ENCODE data around the gene KLHL3. TPM values are rescaled to one million over a fixed set of nuclear protein-coding genes. Genes with fewer than 3 reads are reported as not detected.

Gene KLHL3
- total RNA-seq, 1 donor from 2014 or later: 7.5 TPM

DNA sequence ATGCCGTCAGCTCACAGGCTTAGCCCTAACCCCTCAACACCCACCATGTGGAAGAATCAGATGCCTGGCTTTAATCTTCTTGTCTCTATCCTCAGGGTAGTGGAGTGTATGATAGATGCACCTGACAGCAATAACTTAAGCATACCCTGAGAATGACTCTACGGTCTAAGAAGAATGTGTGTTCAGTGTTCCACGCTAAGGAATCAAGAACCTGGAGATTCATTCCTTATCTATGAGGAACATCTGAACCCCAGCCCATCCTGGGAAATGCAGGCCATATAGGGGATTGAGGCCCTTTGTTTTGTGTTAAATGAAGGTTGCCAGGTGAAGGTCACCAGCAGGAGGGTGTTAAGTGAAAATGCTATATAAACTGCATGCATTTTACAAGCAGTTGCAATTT is 63.0 kb downstream of the KLHL3 start:
- intact Hi-C loops (cut with DNase I): no loop called here
- Histone ChIP-seq H3K4me3 (no peak overlapping the region), H3K9me3 (no peaks in the 10 kb centered on the region), H3K27ac (no peak overlapping the region), H3K36me3 (peaks cover 0 to 5% of the 10 kb centered on the region in 2 donors), H3K27me3 (no peaks in the 10 kb centered on the region), H3K4me1 (peaks cover 0 to under 1% of the 10 kb centered on the region in 2 donors)
- no peak for TF ChIP-seq CTCF (IDR thresholded peaks at IDR 0.05)
- no peak for DNase-seq (ENCODE audit: low spot score in 2 of 2)

- Histone ChIP-seq H3K9me3 (no peaks in the 10 kb centered on the region), H3K27me3 (no peaks in the 10 kb centered on the region), H3K4me1 (peaks cover under 1 to 8% of the 10 kb centered on the region in 2 donors), H3K27ac (no peak overlapping the region), H3K36me3 (peaks cover 0 to 3% of the 10 kb centered on the region in 2 donors), H3K4me3 (no peak overlapping the region)
- TF ChIP-seq CTCF (IDR thresholded peaks at IDR 0.05): no peak
- intact Hi-C loops (cut with DNase I): no loop called here
- no peak for DNase-seq (ENCODE audit: low spot score in 2 of 2)
These were observed 63.9 kb downstream of the KLHL3 start for GRCh38 chr5:137672001-137672400.

GRCh38 chr5:137669811-137670210 is 66.1 kb downstream of the KLHL3 start:
- no peak for TF ChIP-seq CTCF (IDR thresholded peaks at IDR 0.05)

GRCh38 chr5:137668637-137669036 is 67.3 kb downstream of the KLHL3 start:
- intact Hi-C loops (cut with DNase I): no loop called here
- H3K4me1 ChIP-seq: peaks cover 4 to 21% of the 10 kb centered on the region in 2 donors
- DNase-seq (ENCODE audit: low spot score in 2 of 2): no peak
- no peak overlapping the region for H3K4me3 ChIP-seq
- H3K36me3 ChIP-seq: peaks cover 0 to 3% of the 10 kb centered on the region in 2 donors
- H3K9me3 ChIP-seq: no peaks in the 10 kb centered on the region
- TF ChIP-seq CTCF (IDR thresholded peaks at IDR 0.05): no peak
- H3K27me3 ChIP-seq: no peaks in the 10 kb centered on the region
- H3K27ac ChIP-seq: peak overlapping the region in 1 of 2 donors; percentile 79

More at GRCh38 chr5:137669811-137670210, 66.1 kb downstream of the KLHL3 start:
- Histone ChIP-seq H3K36me3 (peaks cover 0 to 3% of the 10 kb centered on the region in 2 donors), H3K9me3 (no peaks in the 10 kb centered on the region), H3K4me1 (peaks cover 4 to 21% of the 10 kb centered on the region in 2 donors), H3K27me3 (no peaks in the 10 kb centered on the region), H3K4me3 (no peak overlapping the region), H3K27ac (no peak overlapping the region)
- intact Hi-C loops (cut with DNase I): no loop called here
- no peak for DNase-seq (ENCODE audit: low spot score in 2 of 2)

DNA sequence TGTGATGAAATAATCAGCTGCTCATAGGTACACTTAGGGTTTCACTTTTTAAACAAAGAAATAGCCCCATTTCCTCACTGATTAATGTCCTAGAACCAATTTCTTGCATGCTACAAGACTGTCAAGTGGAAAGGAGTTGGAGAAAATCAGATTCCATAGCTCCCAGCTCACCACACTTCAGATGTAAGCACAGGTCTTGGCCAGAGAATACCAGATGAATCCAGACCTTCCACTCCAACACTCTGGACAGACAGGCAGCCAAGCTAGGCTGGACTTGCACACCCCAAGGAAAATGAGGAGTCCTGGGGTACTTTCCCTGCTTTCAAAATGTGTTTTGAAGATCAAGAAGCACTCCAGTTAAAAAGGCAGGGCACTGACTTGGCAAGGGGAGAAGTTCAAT is 68.5 kb downstream of the KLHL3 start:
- peak overlapping the region; percentile 79 to 88 for H3K27ac ChIP-seq
- intact Hi-C loops (cut with DNase I): no loop called here
- no peaks in the 10 kb centered on the region for H3K9me3 ChIP-seq
- peaks cover 0 to 3% of the 10 kb centered on the region in 2 donors for H3K36me3 ChIP-seq
- H3K4me3 ChIP-seq: no peak overlapping the region
- no peaks in the 10 kb centered on the region for H3K27me3 ChIP-seq
- no peak for TF ChIP-seq CTCF (IDR thresholded peaks at IDR 0.05)
- H3K4me1 ChIP-seq: peaks cover 4 to 21% of the 10 kb centered on the region in 2 donors
- DNase-seq (ENCODE audit: low spot score in 2 of 2): no peak

DNA sequence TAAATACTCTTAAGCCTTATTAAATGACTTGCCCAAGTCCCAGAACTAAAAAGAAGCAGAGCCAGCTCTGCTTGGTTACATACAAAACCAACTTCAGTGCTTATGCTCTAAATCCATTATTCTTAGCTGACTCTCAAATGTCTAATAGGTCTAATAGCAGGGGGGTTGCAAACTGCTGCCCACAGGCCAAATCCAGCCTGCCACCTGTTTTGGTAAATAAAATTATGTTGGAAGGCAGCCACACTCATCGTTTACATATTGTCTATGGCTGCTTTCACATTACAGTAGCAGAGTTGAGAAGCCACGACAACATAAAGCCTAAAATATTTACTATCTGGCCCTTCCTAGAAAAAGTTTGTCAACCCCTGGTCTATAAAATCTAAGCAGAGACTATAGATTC is 69.0 kb downstream of the KLHL3 start:
- H3K4me1 ChIP-seq: peaks cover 4 to 21% of the 10 kb centered on the region in 2 donors
- peaks cover 0 to 3% of the 10 kb centered on the region in 2 donors for H3K36me3 ChIP-seq
- no peaks in the 10 kb centered on the region for H3K27me3 ChIP-seq
- TF ChIP-seq CTCF (IDR thresholded peaks at IDR 0.05): no peak
- no peaks in the 10 kb centered on the region for H3K9me3 ChIP-seq
- DNase-seq (ENCODE audit: low spot score in 2 of 2): no peak
- peak overlapping the region; percentile 79 to 88 for H3K27ac ChIP-seq
- intact Hi-C loops (cut with DNase I): no loop called here
- no peak overlapping the region for H3K4me3 ChIP-seq
